Measurements from ENCODE around the gene PTPRH.
"Not testable (repeated sequence)": the region's sequence is repeated elsewhere in the genome, so short reads cannot be mapped to it uniquely, and the experiment has no call there.

Gene PTPRH

DNA sequence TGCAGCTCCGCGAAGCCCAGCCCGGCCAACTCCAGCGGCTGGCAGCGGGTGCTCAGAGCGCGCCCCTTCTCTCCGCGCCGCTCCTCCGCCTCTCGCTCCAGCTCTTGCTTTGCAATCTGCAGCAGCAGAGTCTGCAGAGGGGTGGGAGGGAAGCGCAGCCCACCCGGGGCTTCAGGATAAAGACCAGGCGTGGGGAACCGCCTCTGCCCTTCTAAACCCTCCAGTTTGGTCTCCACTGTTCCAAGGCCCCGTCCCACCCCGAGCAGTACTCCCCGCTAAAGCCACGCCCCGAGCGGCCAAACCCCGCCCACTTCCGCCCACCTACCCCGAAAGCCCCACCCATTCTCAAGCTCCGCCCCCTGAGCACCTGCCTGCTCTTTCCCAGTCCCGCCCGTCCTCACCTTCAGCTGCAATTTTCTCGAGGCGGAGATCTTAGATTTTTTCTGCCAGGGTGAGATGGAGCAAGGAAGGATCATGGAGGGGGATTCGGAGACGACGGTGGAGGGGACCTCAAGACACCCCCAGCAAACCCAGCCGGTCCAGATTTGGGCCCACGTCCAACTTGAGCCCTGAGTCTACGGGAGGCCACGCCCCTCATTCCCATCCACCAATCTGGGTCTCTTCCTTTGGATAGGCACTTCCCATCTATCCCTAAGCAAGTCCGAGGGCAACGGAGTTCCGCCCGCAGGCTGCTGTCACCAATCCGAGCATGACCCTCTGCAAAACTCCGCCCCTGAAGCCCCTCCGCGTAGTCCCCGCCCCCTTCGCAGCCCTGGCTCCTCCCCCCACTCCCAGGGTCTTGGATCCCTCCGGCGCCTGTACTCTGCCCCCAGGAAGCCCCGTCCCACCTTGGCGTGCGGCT, 52.9 kb downstream of the PTPRH start:
- no peak for FAIRE-seq

- not testable (repeated sequence) for FAIRE-seq
Observed at GRCh38 chr19:55155784-55156183, 53.5 kb downstream of the PTPRH start.

DNA sequence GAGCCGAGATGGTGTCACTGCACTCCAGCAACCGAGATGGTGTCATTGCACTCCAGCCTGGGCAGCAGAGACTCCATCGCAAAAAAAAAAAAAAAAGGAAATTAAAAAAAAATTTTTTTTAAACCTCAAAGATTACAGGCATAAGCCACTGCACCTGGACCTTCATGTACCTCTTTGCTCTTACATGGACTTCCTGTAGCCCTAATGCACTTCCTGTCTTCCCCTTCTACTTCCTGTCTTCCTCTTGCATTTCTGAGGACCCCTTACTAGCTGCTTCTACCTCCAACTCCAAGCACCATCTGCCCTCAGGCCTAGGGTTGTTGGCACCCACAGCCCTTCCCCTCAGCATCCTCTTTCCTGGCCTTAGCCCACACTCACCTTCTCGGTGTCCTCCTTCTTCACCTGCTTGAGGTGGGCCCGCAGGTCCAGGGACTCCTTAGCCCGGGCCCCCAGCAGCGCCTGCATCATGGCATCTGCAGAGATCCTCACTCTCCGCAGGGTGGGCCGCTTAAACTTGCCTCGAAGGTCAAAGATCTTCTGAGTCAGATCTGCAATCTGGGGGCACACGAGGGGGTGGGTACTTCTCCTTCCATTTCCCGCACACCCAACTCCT, 55.5 kb downstream of the PTPRH start:
- FAIRE-seq: no peak

- no peak for FAIRE-seq
Observed at GRCh38 chr19:55152017-55152416, 57.3 kb downstream of the PTPRH start.

DNA sequence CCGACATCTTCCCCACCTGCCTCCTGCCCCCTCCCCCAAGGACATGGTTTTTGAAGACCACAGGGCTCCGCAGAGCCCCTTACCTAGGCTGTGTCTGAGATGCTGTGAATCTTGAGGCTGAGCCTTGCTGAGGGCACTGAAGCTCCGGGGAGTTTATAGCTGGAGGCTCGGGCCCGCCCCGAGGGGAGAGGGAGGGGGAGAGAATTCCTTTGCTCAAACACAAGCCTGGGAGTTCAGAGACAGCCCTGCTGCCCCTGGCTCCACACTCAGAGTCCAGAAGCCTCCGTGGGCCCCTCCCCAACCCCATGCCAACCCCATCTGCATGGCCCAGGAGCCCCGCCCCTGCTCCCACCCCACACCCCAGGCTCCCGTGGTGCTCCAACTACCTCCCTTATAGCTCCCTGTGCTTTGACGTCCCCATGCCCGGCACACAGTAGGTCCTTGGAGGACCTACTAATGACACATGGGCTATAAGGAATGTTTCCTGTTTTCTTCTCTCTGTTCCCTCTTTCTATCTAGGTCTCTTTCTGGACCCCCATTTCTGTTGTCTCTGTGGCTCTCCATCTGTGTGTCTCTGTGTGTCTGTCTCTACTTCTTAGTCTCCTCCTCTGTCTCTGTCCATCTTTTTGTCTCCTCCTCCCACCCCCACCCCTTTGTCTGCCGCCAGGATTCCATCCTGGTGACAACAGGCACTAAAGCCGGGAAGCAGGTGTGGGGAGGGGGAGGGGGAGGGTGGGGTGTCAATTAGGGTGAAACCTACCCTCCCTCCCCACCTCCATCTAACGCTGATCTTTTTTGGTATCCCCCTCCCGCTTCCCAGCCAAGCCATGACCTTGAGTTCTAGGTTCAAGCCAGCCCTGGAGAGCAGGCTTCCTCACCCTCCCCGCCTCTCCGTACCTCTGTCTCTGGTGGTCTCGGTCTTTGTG, 60.0 kb downstream of the PTPRH start, which contains the start of gene TNNT1:
Gene TNNT1 (minus strand): TSS at position 129 of the 926 bp plus-strand sequence. CDS start 2,049 bp downstream, outside the sequence.
- FAIRE-seq: no peak

DNA sequence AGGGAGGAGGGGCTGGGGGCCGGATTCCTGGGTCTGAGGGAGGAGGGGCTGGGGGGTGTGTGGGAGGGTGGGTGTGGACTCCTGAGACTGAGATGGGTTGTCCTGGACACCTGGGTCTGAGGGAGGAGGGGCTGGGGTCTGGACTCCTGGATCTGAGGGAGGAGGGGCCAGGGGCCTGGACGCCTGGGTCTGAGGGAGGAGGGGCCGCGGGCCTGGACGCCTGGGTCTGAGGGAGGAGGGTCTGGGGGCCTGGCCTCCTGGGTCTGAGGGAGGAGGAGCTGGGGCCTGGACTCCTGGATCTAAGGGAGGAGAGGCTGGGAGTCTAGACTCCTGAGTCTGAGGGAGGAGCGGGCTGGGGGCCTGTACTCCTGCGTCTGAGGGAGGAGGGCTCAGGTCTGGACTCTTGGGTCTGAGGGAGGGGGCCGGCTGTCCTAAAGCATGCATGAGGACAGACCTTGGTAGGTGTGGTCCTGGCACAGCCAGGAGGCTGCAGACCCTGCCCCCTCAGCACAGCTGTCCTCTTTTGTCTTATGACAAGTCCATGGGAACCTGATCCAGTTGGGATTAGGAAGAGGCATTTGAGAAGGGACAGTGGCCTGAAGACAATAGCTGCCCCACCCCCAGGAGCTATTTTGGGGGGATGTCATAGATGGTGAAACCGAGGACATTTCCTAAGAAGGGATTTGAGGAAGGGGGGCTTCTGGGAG, 61.6 kb downstream of the PTPRH start:
- FAIRE-seq: no peak

GRCh38 chr19:55146705-55147273, 62.5 kb downstream of the PTPRH start:
- FAIRE-seq: no peak

- no peak for FAIRE-seq
Observed at GRCh38 chr19:55146078-55146704, 63.1 kb downstream of the PTPRH start.

DNA sequence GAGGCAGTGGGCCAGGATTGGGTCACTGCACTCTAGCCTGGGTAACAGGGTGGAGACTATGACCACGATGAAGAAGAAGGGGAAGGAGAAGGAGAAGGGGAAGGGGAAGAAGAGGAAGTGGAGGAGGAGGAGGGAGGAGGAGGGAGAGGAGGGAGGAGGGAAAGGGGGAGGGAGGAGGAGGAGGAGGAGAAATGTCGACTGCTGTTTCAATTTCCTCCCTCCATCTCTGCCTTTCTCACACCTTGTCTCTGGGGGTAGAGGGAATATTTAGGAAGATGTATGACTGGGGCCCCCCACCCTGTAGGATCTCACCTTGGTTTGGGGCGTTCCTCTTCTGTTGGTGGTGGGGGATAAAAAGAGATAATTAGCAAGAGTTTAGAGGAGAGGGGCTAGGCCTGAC, 64.1 kb downstream of the PTPRH start:
- FAIRE-seq: no peak

DNA sequence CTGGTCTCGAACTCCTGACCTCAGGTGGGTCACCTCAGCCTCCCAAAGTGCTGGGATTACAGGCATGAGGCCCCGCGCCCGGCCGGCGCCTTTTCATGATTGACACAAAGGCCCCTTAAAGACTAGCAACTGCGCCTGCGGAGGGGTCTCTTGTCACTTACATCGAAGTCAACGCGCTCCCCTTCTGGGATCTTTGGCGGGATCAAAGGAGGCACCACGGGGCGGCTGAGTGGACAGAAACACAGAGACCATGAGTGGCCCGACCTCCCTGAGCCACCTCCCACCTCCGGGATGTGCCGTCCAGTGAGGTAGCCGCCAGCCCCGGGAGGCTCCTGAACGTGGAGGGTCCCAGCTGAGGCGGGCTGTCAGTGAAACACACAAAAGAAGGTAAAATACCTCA, 67.6 kb downstream of the PTPRH start:
- FAIRE-seq: no peak

DNA sequence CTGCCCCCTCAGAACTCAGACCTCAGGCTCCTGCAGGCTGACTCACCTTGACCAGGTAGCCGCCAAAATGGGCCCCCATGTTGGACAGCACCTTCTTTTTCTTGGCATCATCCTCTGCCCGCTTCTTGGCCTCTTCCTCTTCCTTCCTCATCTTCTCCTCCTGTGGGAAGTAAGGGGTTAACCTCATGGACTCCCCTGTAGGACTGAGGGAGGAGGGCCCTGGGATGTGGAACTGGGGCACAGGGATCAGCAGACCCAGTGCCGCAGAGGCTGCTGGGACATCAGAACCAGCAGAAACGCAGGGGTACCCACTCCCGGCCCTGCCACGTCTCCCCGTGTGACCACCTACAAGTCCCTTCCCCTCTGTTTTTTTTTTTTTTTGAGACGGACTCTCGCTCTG, 71.4 kb downstream of the PTPRH start:
- no peak for FAIRE-seq

DNA sequence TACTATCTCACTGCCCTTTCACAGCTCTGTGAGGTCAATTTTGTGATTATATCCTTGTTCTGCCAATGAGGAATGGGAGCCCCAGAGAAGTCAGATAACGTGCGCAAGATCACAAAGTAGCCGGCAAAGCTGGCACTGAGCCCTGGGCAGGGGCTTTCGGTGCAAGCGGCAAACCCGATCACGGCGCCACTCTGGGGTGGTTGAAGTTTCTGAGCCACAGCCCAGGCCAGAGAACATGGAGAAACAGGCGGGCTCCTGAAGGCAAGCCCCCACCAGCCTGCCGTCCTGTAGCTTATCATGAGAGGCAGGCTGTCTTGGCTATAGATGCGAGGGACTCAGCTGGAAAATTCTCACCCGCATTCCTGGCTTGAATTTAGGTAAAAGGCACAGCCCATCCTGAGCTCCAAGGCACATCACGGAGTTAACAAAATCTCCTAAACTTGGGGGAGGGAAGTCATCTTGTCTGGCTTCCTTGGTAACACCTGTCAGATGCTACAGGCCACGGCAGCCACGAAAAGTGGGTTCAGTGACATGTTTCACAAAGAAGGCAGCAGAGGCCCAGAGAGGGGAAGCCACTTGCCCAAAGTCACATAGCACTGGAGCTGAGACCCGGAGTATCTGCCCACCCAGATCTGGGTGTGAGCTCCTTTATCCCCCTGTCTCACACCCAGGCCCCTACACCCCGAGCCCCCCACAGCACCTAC, 72.8 kb downstream of the PTPRH start:
- no peak for FAIRE-seq

DNA sequence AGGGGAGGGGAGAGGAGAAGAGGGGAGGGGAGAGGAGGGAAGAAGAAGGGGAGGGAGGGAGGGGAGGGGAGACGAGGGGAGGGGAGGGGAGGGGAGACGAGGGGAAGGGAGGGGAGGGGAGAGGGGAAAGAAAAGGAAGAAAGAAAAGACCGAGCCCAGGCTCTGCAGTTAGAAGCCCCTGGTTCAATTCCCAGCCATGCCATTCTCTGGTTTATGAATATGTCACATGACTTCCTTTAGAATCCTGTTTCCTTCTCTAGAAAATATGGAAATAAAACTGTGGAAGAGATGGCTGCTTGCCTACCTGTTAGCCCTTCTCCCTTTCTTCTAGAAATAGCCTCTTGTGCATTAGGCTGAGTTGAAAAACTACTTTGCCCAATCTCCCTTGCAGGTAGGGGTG, 74.6 kb downstream of the PTPRH start:
- no peak for FAIRE-seq

DNA sequence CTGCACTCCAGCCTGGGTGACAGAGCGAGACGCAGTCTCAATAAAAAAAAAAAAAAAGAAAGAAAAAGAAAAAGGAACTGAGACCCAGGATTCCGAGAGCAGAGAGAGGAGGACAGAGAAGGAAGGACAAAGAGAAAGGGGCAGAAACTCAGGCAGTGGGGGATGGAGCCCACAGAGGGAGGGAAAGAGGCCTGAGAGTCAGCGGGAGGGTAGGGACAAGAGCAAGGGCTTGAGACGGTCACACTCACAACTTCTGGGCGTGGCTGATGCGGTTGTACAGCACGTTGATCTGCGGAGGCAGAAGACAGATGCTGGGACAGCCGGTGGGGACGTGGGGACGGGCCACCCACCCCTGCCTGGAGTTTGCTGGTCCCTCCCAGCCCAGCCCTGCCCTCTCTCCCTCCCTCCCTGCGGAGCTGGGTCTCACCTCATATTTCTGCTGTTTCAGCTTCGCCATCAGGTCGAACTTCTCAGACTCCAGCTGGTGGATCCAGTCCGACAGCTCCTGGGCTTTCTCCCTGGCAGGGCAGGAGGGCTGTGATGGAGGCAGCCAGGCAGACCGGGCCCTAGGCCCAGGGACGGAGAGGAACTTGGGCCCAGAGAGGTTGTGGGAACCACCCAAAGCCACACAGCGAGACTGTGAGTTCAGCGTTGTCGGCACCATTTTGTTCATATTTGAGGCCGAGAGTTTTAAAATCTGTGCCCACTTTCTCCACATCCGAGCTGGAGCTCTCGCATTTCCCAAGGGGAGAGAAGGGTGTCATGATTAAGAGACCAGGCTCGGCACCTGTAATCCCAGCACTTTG, 75.5 kb downstream of the PTPRH start:
- no peak for FAIRE-seq

DNA sequence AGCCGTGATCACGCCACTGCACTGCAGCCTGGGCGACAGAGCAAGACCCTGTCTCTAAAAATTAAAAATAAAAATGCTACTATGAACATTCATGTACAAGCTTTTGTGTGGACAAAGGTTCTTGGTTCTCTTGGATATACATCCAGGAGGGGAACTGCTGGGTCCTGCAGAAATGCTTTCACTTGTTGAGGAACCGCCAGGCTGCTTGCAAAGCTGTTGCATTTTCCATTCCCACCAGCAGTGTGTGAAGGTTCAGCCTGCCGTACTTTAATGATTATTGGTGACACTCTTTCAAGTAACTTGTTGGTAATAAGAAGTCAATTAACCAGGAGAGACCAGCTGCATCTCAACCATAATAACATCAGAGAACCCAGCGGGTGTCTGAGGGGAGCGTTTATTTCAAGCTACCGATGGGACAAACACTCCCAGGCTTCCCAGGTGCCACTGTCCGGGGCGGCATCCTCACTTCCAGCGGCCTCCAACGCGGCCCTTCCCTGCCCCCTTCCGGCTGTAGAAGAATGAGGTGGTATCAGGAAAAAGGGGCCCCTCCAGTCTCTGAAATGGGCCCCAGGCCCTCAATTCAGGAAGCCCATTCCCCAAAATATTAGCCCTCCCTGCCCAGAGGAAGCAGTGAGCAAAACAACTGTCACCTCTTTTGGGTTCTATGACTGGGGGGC, 76.7 kb downstream of the PTPRH start:
- no peak for FAIRE-seq

DNA sequence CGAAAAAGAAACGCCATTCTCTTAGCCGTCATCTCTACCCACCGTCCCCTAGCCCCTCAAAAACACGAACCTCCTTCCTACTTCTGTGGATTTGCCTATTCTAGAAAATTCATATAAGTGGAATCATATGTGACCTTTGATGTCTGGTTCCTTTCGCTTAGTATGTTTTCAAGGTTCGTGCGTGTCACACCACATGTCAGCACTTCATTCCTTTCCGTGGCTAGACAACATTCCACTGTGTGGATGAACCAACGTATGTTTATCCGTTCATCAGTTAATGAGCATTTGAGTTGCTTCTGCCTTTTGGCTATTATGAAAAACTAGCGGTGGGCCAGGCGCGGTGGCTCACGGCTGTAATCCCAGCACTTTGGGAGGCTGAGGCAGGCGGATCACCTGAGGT, 77.9 kb downstream of the PTPRH start:
- FAIRE-seq: no peak
